ENCODE results near the gene CPED1.

DNA sequence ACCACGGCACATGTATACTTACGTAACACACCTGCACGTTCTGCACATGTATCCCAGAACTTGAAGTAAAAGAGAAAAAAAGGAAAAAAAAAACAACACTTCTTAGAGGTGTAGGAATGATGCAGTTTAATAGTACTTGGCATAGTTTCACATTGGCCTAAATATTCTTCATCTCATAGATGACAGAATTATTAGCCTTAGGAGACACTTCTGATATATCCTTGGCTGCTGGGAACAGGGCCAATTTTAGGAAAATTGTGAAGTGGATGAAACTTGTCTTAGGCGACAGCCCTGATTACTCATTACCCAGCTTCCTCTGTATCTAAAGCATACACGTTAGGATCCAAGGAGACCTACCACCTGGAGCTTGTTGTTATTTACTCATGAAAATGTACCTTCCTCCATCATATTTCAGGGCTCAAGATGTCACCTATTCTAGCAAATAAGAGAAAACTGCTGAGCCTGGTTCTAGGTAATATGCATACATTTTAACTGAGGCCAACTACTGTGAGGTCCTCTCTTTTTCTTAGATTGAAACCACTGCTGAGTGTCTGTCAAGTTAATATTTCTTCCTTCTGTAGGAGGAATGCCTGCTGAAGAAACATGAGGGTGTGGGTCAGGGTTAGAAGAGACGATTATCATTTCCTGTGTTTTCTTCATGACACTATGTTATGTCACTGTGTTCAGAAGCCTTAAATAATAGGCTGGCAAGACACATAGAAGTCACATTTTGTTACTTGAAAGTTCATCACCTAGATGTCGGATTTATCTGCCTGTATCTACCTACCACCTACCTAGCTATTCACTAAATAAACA lies 44.3 kb downstream of the CPED1 start:
- TF ChIP-seq, protein P1, sequence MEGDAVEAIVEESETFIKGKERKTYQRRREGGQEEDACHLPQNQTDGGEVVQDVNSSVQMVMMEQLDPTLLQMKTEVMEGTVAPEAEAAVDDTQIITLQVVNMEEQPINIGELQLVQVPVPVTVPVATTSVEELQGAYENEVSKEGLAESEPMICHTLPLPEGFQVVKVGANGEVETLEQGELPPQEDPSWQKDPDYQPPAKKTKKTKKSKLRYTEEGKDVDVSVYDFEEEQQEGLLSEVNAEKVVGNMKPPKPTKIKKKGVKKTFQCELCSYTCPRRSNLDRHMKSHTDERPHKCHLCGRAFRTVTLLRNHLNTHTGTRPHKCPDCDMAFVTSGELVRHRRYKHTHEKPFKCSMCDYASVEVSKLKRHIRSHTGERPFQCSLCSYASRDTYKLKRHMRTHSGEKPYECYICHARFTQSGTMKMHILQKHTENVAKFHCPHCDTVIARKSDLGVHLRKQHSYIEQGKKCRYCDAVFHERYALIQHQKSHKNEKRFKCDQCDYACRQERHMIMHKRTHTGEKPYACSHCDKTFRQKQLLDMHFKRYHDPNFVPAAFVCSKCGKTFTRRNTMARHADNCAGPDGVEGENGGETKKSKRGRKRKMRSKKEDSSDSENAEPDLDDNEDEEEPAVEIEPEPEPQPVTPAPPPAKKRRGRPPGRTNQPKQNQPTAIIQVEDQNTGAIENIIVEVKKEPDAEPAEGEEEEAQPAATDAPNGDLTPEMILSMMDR (IDR thresholded peaks at IDR 0.05; ENCODE audit: poor library complexity, severe bottlenecking): no peak
- TF ChIP-seq SMC3 (conservative IDR thresholded peaks at IDR 0.05; ENCODE audit: poor library complexity) (no peak), EZH2 (IDR thresholded peaks at IDR 0.05; ENCODE audit: borderline replicate concordance, insufficient read depth, low read length, poor library complexity, severe bottlenecking) (no peak), EP300 (conservative IDR thresholded peaks at IDR 0.05; ENCODE audit: poor library complexity, severe bottlenecking) (no peak), POLR2AphosphoS5 (IDR thresholded peaks at IDR 0.05) (no peak), TAF1 (IDR thresholded peaks at IDR 0.05; ENCODE audit: low read depth) (no peak), RAD21 (conservative IDR thresholded peaks at IDR 0.05) (no peak)
- TF ChIP-seq, protein P2, sequence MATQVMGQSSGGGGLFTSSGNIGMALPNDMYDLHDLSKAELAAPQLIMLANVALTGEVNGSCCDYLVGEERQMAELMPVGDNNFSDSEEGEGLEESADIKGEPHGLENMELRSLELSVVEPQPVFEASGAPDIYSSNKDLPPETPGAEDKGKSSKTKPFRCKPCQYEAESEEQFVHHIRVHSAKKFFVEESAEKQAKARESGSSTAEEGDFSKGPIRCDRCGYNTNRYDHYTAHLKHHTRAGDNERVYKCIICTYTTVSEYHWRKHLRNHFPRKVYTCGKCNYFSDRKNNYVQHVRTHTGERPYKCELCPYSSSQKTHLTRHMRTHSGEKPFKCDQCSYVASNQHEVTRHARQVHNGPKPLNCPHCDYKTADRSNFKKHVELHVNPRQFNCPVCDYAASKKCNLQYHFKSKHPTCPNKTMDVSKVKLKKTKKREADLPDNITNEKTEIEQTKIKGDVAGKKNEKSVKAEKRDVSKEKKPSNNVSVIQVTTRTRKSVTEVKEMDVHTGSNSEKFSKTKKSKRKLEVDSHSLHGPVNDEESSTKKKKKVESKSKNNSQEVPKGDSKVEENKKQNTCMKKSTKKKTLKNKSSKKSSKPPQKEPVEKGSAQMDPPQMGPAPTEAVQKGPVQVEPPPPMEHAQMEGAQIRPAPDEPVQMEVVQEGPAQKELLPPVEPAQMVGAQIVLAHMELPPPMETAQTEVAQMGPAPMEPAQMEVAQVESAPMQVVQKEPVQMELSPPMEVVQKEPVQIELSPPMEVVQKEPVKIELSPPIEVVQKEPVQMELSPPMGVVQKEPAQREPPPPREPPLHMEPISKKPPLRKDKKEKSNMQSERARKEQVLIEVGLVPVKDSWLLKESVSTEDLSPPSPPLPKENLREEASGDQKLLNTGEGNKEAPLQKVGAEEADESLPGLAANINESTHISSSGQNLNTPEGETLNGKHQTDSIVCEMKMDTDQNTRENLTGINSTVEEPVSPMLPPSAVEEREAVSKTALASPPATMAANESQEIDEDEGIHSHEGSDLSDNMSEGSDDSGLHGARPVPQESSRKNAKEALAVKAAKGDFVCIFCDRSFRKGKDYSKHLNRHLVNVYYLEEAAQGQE (IDR thresholded peaks at IDR 0.05; ENCODE audit: borderline replicate concordance): no peak
